H1 (cell line): ENCODE results near the gene CHTF8. TPM values are rescaled to one million over a fixed set of nuclear protein-coding genes. Genes with fewer than 3 reads are reported as not detected.

Source experiments
- CTCF ChIA-PET: fragments of 300-600 bp; sonication (Branson Sonifier 250); formaldehyde crosslinking; loops from one replicate; lab custom pipeline; 2021; ENCODE audit not compliant: partially characterized antibody; lab: Charles Lee
- POLR2A ChIA-PET: fragments of 300-600 bp; sonication (Branson Sonifier 250); formaldehyde crosslinking; loops from one replicate; lab custom pipeline; 2021; ENCODE audit warnings: inconsistent platforms; ENCODE audit not compliant: partially characterized antibody; lab: Charles Lee
- DNase-seq, 2 experiments: peaks; one replicate each; pipeline versions ENCODE4 v3.0.0 to v3.0.0-alpha.2; 2010 to 2022; ENCODE audit warnings: low spot score in 2 of 2, low read depth in 1 of 2, mixed read lengths in 1 of 2
- FAIRE-seq: peaks from 2 replicates; lab custom pipeline; 2011; peaks lifted over from hg19 to GRCh38; lab: Jason Lieb, UNC
- H2AFZ ChIP-seq: 2 replicates; pipeline ENCODE4 v1.8.1; 2012; ENCODE audit warnings: low read length, inconsistent platforms
- H2AK5ac ChIP-seq: 2 replicates; pipeline ENCODE4 v1.6.1; 2013; ENCODE audit warnings: low read depth, low read length
- H2BK120ac ChIP-seq: replicated peaks from 2 replicates; pipeline ENCODE3; 2013; ENCODE audit warnings: low read depth, low read length, inconsistent platforms
- H2BK12ac ChIP-seq: 2 replicates; pipeline ENCODE4 v1.6.1; 2013; ENCODE audit warnings: low read depth, low read length
- H2BK15ac ChIP-seq: 2 replicates; pipeline ENCODE4 v1.6.1; 2013; ENCODE audit warnings: low read length
- H2BK20ac ChIP-seq: 2 replicates; pipeline ENCODE4 v1.6.1; 2013; ENCODE audit warnings: low read length
- H2BK5ac ChIP-seq: 2 replicates; pipeline ENCODE4 v1.6.1; 2013; ENCODE audit warnings: low read depth, low read length
- H3K14ac ChIP-seq: 2 replicates; pipeline ENCODE4 v1.6.1; 2013; ENCODE audit warnings: inconsistent platforms; ENCODE audit not compliant: insufficient read length
- H3K18ac ChIP-seq: 2 replicates; pipeline ENCODE4 v1.6.1; 2013; ENCODE audit warnings: low read length; ENCODE audit errors: extremely low read depth
- H3K23ac ChIP-seq: 2 replicates; pipeline ENCODE4 v1.6.1; 2013; ENCODE audit warnings: inconsistent platforms; ENCODE audit not compliant: insufficient read length
- H3K23me2 ChIP-seq: 2 replicates; pipeline ENCODE4 v1.6.1; 2013; ENCODE audit warnings: low read depth, low read length
- H3K27ac ChIP-seq: 2 replicates; pipeline ENCODE4 v1.6.1; 2011; ENCODE audit warnings: low read depth, low read length, inconsistent platforms
- H3K27me3 ChIP-seq, 4 experiments: replicated peaks in 1 of 4; 1 replicate in 1 of 4; 2 replicates in 3 of 4; pipeline versions ENCODE4 v1.6.1 to v1.8.1; 2011 to 2013; ENCODE audit warnings: low read length in 3 of 4, mild to moderate bottlenecking in 3 of 4, inconsistent platforms in 2 of 4, mixed read lengths in 2 of 4, moderate library complexity in 1 of 4; ENCODE audit not compliant: control insufficient read depth in 3 of 4, insufficient read depth in 3 of 4; ENCODE audit errors: extremely low read depth in 1 of 4
- H3K36me3 ChIP-seq, 4 experiments: 2 replicates each; pipeline versions ENCODE4 v1.6.1 to v1.8.1; 2011 to 2013; ENCODE audit warnings: mild to moderate bottlenecking in 4 of 4, low read length in 3 of 4, moderate library complexity in 2 of 4, control low read depth in 1 of 4, inconsistent platforms in 1 of 4; ENCODE audit not compliant: insufficient read depth in 4 of 4, control insufficient read depth in 2 of 4
- H3K4ac ChIP-seq: replicated peaks from 2 replicates; pipeline ENCODE3; 2013; ENCODE audit warnings: low read length, low read depth, mixed read lengths, inconsistent platforms; ENCODE audit not compliant: insufficient read length
- H3K4me1 ChIP-seq, 4 experiments: replicated peaks in 1 of 4; 1 replicate in 1 of 4; 2 replicates in 3 of 4; pipeline versions ENCODE4 v1.6.1 to v1.8.1; 2011 to 2013; ENCODE audit warnings: low read length in 3 of 4, inconsistent platforms in 2 of 4, mixed read lengths in 1 of 4; ENCODE audit not compliant: insufficient read depth in 4 of 4, control insufficient read depth in 3 of 4
- H3K4me2 ChIP-seq, 2 experiments: 2 replicates each; pipeline versions ENCODE4 v1.6.1 to v1.8.1; 2011 to 2013; ENCODE audit warnings: low read depth in 2 of 2, low read length in 2 of 2, control low read depth in 1 of 2, inconsistent platforms in 1 of 2, mild to moderate bottlenecking in 1 of 2; ENCODE audit not compliant: insufficient read depth in 1 of 2
- H3K4me3 ChIP-seq, 4 experiments: fragments of 200-600, 300-600 bp in 1 of 4; sonication (generic), shearing (Covaris generic), sonication (Bioruptor Twin) in 1 of 4; 2 replicates each; pipeline versions ENCODE4 v1.5.1 to v1.8.1; 2011 to 2016; ENCODE audit warnings: low read length in 4 of 4, low read depth in 3 of 4, control low read depth in 2 of 4, inconsistent platforms in 2 of 4, mild to moderate bottlenecking in 2 of 4, mixed read lengths in 1 of 4, moderate library complexity in 1 of 4; ENCODE audit not compliant: insufficient read depth in 2 of 4; ENCODE audit errors: extremely low read depth in 1 of 4
- H3K56ac ChIP-seq: replicated peaks from 2 replicates; pipeline ENCODE3; 2013; ENCODE audit warnings: low read depth, mild to moderate bottlenecking, mixed read lengths, low read length, inconsistent platforms; ENCODE audit not compliant: insufficient read length
- H3K79me1 ChIP-seq: 2 replicates; pipeline ENCODE4 v1.6.1; 2013; ENCODE audit warnings: low read depth, low read length, control low read depth
- H3K79me2 ChIP-seq, 2 experiments: 2 replicates each; pipeline versions ENCODE4 v1.6.1 to v1.8.1; 2012 to 2013; ENCODE audit warnings: low read length in 2 of 2, mild to moderate bottlenecking in 2 of 2, inconsistent platforms in 1 of 2; ENCODE audit not compliant: insufficient read depth in 2 of 2, control insufficient read depth in 1 of 2
- H3K9ac ChIP-seq, 4 experiments: replicated peaks in 1 of 4; 1 replicate in 1 of 4; 2 replicates in 3 of 4; pipeline versions ENCODE4 v1.6.1 to v1.8.1; 2011 to 2013; ENCODE audit warnings: low read depth in 3 of 4, low read length in 3 of 4, control low read depth in 2 of 4, mild to moderate bottlenecking in 2 of 4, moderate library complexity in 2 of 4, inconsistent platforms in 1 of 4; ENCODE audit errors: extremely low read depth in 1 of 4
- H3K9me3 ChIP-seq, 2 experiments: 2 replicates each; pipeline versions ENCODE4 v1.6.1 to v1.8.1; 2012 to 2013; ENCODE audit warnings: mild to moderate bottlenecking in 2 of 2, moderate library complexity in 2 of 2, control low read depth in 1 of 2, inconsistent platforms in 1 of 2, low read depth in 1 of 2, low read length in 1 of 2, mixed read lengths in 1 of 2; ENCODE audit not compliant: insufficient read depth in 2 of 2
- H4K20me1 ChIP-seq, 2 experiments: replicated peaks in 1 of 2; 2 replicates each; pipeline versions ENCODE3 to v1.8.1; 2011 to 2013; ENCODE audit warnings: inconsistent platforms in 2 of 2, low read length in 2 of 2, mild to moderate bottlenecking in 1 of 2; ENCODE audit not compliant: insufficient read depth in 2 of 2, control insufficient read depth in 1 of 2
- H4K5ac ChIP-seq: 2 replicates; pipeline ENCODE4 v1.6.1; 2013; ENCODE audit warnings: low read length, low read depth, mixed read lengths, inconsistent platforms; ENCODE audit not compliant: insufficient read length
- H4K8ac ChIP-seq: 2 replicates; pipeline ENCODE4 v1.8.0; 2013; ENCODE audit warnings: mild to moderate bottlenecking, moderate library complexity, low read length, inconsistent platforms; ENCODE audit not compliant: insufficient read depth; ENCODE audit errors: extremely low read depth
- H4K91ac ChIP-seq: replicated peaks from 2 replicates; pipeline ENCODE3; 2013; ENCODE audit warnings: low read length, mixed read lengths, inconsistent platforms; ENCODE audit not compliant: insufficient read length
- BRCA1 ChIP-seq: IDR thresholded peaks from 2 replicates; pipeline ENCODE4 v1.6.1; 2012; ENCODE audit warnings: low read depth, low read length, improper control_type of control experiment
- EZH2 ChIP-seq: fragments of 200-600 bp; sonication (generic); IDR thresholded peaks from 2 replicates; pipeline ENCODE4 v1.7.1; 2012; ENCODE audit warnings: low read depth, mild to moderate bottlenecking, moderate library complexity, low read length, inconsistent platforms; ENCODE audit not compliant: severe bottlenecking
- HDAC6 ChIP-seq: IDR thresholded peaks from one replicate; pipeline ENCODE4 v1.7.1; 2012; ENCODE audit warnings: low read depth, mild to moderate bottlenecking, inconsistent platforms, low read length, moderate library complexity
- JUN ChIP-seq: IDR thresholded peaks from 2 replicates; pipeline ENCODE4 v1.6.1; 2011; ENCODE audit warnings: low read depth, mild to moderate bottlenecking, improper control_type of control experiment, low read length
- whole genome bisulfite sequencing, 2 experiments: shearing (Covaris generic) in 1 of 2; methylation state at CpG; one replicate each; pipeline versions ENCODE4 v1.1.6 to v1.1.7; 2013 to 2015; ENCODE audit warnings: low lambda C conversion rate in 2 of 2, mixed read lengths in 2 of 2, inconsistent platforms in 1 of 2, low coverage in 1 of 2, missing lambda C conversion rate in 1 of 2; ENCODE audit not compliant: insufficient replicate concordance in 2 of 2, insufficient coverage in 1 of 2, insufficient read length in 1 of 2; ENCODE audit errors: extremely low coverage in 1 of 2, missing lambda C conversion rate in 1 of 2; 5-methylcytosine and 5-hydroxymethylcytosine counted together
- polyA plus RNA-seq, 7 experiments: library from polyadenylated mRNA; depleted of rRNA in 3 of 7; stranded (reverse) in 5 of 7; unstranded in 2 of 7; fragments of >200 nt in 5 of 7; fragments of 200-250 nt in 2 of 7; gene quantifications; 1 replicate in 5 of 7; 2 replicates in 1 of 7; 4 replicates in 1 of 7; pipeline versions ENCODE4 v1.2.1 to v1.2.3, GENCODE V29; 2011 to 2013; ENCODE audit warnings: missing spikeins in 2 of 7, mixed read lengths in 2 of 7
- total RNA-seq: library from RNA; stranded (reverse); fragmentation: NEBNext Ultra II Directional; extraction: Animal tissue kit (Norgen Biotek cat#: 25700); gene quantifications from 2 replicates; pipeline ENCODE4 v1.2.1, GENCODE V29; 2021
- TF ChIP-seq, protein P1 (sequence below): IDR thresholded peaks from 2 replicates; pipeline ENCODE4 v1.6.1; 2011; ENCODE audit warnings: low read length, improper control_type of control experiment

CHTF8 gene
- total and polyA plus RNA-seq, 2 of the 8 experiments (the other 6 are each of a cell fraction or from before 2014, with no cell fraction given) = 114 to 138 TPM

DNA sequence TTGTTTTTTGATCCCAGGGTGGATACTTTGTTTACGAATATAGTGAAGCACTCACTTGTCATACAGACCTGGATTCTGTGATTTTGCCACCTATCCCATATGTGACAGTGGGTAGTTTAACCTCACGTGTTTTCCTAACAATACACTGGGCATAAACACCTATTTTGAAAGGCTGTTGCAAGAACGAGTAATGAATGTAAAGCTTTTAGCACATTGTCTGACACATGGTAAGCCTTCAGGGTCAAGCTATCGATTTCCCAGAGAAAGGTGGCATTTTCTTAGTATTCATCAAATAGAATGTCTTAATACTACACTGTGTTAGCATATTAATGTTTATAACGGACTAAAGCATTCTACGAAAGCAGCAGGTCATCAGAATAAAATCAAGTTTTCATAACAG is 1.9 kb downstream of the CHTF8 start:
- peak overlapping the region in 3 of 4 experiments; percentile 90 to 97 (median 92); a peak in 5 of 8 replicates for H3K4me3 ChIP-seq
- H3K4ac ChIP-seq = no peak overlapping the region
- no peak overlapping the region for H2BK15ac ChIP-seq
- H4K5ac ChIP-seq = no peak overlapping the region
- no peak overlapping the region for H2BK12ac ChIP-seq
- DNase-seq (no peak), FAIRE-seq (no peak)
- no peak overlapping the region for H3K23ac ChIP-seq
- H3K27me3 ChIP-seq = no peaks in the 10 kb centered on the region
- H2AK5ac ChIP-seq = no peak overlapping the region
- H4K8ac ChIP-seq = no peak overlapping the region
- ChIA-PET CTCF (interaction anchor here (1.1 to 2.6 kb wide), 6 partner anchors 14 to 228 kb away, joined by 3 to 17 read pairs (median 6); partner anchors contain the start of gene HAS3), POLR2A (interaction anchor here (0.5 to 3.7 kb wide), 14 partner anchors 10 to 288 kb away, joined by 3 to 20 read pairs (median 5); partner anchors contain the start of gene PDF)
- H3K4me2 ChIP-seq = peak overlapping the region; percentile 76 to 81
- H2BK20ac ChIP-seq = no peak overlapping the region
- H3K14ac ChIP-seq = no peak overlapping the region
- H3K79me1 ChIP-seq = peaks cover 5% of the 10 kb centered on the region
- H2AFZ ChIP-seq = no peak overlapping the region
- H3K79me2 ChIP-seq = peaks cover 26 to 83% of the 10 kb centered on the region in 2 experiments
- no peaks in the 10 kb centered on the region for H3K9me3 ChIP-seq
- no peak overlapping the region for H2BK120ac ChIP-seq
- H3K23me2 ChIP-seq = peaks cover 2% of the 10 kb centered on the region
- H3K36me3 ChIP-seq = peaks cover 0 to 12% (median 2%) of the 10 kb centered on the region in 4 experiments; a peak in 3 of 8 replicates
- WGBS, 2 experiments = 87% methylated on average over 6 of the region's 6 CpGs; no CpG with 5 or more reads in 1 of the 2 experiments
- H3K56ac ChIP-seq = no peak overlapping the region
- H3K4me1 ChIP-seq = peaks cover 2 to 12% (median 7%) of the 10 kb centered on the region in 4 experiments; a peak in 5 of 7 replicates
- H4K91ac ChIP-seq = no peak overlapping the region
- no peak overlapping the region for H3K9ac ChIP-seq
- peaks cover 6 to 7% of the 10 kb centered on the region in 2 experiments for H4K20me1 ChIP-seq
- no peak overlapping the region for H3K18ac ChIP-seq
- no peak overlapping the region for H2BK5ac ChIP-seq
- no peak overlapping the region for H3K27ac ChIP-seq
- TF ChIP-seq JUN (no peak), BRCA1 (no peak), HDAC6 (no peak), EZH2 (no peak)
- TF ChIP-seq, protein P1, sequence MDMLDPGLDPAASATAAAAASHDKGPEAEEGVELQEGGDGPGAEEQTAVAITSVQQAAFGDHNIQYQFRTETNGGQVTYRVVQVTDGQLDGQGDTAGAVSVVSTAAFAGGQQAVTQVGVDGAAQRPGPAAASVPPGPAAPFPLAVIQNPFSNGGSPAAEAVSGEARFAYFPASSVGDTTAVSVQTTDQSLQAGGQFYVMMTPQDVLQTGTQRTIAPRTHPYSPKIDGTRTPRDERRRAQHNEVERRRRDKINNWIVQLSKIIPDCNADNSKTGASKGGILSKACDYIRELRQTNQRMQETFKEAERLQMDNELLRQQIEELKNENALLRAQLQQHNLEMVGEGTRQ = no peak
